IPS-18c (cell line): ENCODE measurements around the gene NKPD1.
"Not testable (repeated sequence)": the region's sequence is repeated elsewhere in the genome, so short reads cannot be mapped to it uniquely, and the experiment has no call there.

ENCODE experiments used
- H3K4me3 ChIP-seq: 2 replicates; pipeline ENCODE4 v1.7.0; 2013; ENCODE audit warnings: low read depth, mild to moderate bottlenecking, low read length, moderate library complexity; ENCODE audit not compliant: insufficient read depth
- H3K9me3 ChIP-seq: one replicate; pipeline ENCODE4 v1.6.1; 2013; ENCODE audit warnings: mild to moderate bottlenecking, low read length, moderate library complexity; ENCODE audit not compliant: control insufficient read depth, insufficient read depth

The NKPD1 gene

DNA sequence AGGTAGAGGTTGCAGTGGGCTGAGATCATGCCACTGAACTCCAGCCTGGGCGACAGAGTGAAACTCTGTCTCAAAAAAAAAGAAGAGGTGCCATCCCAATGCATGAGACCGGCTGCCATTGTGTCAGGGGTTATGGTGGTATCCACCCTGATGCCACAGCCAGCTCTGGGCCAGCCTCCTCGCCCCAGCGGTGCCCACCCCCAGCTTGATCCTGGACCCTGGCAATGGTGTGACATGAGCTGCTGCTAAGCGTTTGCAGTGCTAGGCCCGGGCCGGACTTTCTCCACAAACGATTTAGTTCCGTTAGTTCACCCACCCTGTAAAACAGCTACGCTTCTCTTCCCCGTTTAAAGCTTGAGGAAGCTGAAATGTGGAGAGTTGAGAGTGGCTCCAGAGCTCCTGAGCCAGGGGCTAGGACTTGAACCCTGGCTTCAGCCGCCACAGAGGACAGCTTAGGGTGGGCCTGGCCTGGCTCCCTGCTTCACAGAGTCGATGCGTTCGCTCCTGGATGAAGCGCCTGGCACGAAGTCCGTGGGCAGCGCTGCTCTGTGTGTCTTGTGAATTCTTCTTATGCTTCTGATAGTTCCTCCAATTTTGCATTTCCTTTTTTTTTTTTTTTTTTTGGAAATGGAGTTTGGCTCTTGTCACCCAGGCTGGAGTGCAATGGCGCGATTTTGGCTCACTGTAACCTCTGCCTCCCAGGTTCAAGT lies 25.5 kb downstream of the NKPD1 start:
- no peak overlapping the region for H3K4me3 ChIP-seq
- no peaks in the 10 kb centered on the region for H3K9me3 ChIP-seq

DNA sequence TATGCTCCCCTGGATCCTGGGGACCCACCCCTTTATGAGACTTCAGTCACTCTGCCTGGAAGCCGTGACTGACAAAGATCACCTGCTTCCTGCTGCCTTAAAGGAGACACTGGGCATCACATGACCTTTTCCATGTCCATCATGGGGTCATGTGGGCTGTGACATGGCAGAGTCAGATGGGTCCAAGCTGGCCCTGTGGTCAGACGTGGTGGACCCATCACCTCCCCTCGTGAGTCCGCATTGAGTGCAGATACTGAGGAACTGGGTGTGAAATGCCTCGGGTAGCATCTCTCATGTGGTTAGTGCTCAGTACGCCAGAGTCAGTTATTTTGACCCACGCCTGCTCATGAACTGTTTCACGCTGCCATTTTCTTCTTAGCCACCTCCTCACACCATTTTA lies 27.1 kb downstream of the NKPD1 start:
- no peak overlapping the region for H3K4me3 ChIP-seq
- H3K9me3 ChIP-seq = no peaks in the 10 kb centered on the region

DNA sequence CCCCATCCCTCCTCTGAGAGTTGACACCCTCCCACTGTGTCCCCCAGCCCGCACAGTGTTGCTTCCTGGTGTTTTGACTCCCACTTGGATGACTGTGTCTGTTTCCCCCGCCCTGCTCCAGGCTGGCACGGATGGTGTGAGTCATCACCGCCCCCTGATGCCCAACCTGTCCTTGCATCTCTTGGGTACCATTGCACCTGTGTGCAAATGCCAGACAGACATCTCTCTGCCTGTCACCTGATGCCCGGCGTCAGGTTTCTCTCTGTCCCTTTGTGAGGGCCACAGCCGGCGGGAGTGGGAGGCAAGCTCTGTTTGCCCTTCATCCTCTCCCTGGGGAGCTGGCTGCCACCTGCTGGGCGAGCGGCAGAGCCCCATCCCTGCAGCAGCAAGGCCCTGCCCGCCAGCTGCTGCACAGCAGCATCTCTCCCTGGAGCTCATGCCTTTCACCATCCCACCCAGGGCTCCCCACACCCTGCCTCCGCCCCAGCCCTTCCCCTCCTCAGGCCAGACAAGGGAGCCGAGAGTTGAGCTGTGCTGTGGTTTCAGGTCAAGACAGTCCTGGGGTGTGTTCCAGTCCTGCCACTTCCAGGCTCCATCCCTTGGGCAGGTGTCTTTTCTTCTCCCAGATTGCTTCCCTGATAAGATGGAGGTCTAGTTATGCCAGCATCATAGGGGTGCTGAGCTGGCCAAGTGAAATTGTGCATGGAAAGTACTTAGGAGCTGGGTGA lies 29.7 kb downstream of the NKPD1 start:
- Histone ChIP-seq H3K4me3 (no peak overlapping the region), H3K9me3 (no peaks in the 10 kb centered on the region)

DNA sequence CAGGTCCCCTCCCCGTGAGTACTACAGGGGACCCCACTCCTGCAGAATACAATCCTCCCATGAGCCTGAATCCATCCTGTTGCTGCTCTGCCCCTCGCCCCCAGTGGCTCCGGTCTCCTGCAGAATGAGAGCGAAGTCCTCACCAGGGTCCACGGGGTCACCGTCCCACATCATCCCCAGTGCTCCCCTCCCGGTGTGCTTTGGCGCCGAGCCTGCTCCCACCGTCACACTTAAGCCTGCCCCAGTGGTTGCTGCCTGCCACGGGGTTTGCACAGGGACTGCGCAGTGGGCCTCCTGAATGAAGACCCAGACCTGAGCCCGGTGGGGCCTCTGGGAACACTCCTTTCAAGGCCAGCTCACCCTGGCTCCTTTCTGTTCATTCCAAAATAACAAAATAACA lies 30.5 kb downstream of the NKPD1 start:
- Histone ChIP-seq H3K4me3 (no peak overlapping the region), H3K9me3 (no peaks in the 10 kb centered on the region)

DNA sequence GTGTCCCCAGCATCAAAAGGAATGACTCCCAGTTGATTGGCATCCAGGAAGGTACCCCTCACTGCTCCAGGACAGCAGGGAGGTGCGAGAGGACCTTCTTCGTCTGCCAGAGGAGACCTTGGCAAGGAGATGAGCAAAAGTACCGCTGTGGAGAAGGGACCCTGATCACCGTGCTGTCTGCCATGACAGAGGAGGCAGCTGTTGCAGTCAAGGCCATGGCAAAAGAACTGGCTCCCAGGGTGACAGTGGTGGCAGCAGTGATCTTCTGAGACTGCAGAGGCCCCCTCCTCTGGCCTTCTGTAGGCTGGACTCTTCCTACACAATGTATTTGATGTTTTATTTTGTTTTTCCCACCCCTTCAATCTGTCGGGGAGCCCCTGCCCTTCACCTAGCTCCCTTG lies 32.0 kb downstream of the NKPD1 start:
- Histone ChIP-seq H3K4me3 (no peak overlapping the region), H3K9me3 (no peaks in the 10 kb centered on the region)

DNA sequence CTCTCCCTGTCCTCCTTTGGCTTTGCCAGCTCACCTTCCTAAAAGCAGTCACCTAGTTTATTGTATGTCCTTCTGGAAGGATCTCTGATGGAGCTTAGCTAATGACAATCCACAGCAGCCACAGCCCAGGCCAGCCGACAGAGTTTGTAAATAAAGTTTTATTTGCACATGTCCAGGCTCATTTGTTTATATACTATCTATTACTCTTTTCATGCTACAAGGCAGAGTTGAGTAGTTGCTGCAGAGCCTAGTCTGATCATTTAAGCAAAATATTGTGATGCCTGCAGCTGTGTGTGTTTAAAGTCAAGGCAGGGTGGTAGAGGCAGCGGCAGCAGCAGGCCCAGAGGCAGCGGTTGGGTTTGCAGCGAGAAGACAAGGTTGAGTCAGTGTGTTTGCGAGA lies 32.6 kb downstream of the NKPD1 start:
- no peaks in the 10 kb centered on the region for H3K9me3 ChIP-seq
- no peak overlapping the region for H3K4me3 ChIP-seq

DNA sequence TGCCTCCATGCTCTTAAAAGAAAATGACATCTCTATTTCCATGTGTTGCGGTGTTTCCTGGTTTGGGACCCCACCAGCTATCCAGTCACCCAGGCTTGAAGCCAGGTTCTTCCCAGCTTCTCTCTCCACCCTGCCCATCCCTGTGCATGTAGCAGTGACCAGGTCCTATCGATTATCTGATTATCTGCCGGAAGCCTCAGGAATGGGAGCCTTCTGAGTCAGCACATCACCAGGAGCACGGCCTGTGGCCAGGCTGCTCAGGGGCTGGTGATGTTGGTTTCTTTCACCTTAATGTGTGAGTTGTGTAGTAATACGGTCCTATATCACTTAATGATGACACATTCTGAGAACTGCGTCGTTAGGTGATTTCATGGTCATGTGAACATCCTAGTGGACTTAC lies 34.1 kb downstream of the NKPD1 start:
- no peak overlapping the region for H3K4me3 ChIP-seq
- H3K9me3 ChIP-seq = no peaks in the 10 kb centered on the region

DNA sequence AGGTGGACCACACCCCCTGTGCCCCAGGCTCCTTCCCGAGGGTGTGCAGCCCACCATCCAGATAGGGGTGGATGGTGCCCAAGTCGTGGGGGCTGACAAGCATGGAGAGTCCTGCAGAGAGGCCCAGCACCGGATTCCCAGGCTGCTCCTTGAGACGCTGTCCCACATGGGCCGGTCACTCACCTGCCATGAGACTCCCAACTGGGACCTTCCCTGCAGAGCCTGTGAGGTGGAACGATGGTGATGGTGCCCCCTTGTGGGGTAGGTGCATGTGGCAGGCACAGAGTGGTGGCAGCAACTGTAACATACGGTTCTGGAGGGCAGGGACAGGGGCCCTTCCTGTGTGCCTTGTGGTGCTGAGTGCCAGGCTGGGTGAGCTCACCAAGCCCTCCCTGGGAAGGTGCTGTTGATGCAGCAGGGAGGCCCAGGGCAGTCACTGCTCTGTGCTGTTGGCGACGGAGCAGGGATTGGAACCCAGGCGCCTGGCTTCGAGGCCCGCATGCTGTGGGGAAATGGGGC lies 34.7 kb downstream of the NKPD1 start:
- Histone ChIP-seq H3K9me3 (no peaks in the 10 kb centered on the region), H3K4me3 (no peak overlapping the region)

DNA sequence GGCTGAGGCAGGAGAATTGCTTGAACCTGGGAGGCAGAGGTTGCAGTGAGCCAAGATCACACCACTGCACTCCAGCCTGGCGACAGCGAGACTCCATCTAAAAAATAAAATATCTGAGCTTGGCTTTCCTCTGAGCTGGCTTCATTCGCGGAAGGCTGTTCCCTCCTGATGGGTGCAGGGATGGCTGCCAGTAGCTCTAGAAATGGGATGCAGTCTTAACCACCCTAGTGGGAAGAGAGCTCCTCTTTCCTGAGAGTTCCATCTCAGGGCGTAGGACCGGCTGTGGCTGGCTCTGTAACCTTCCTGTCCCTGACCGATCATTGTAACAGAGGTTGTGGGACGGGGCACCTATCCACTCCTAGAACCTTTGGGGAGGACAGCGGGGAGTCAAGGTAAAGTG lies 35.4 kb downstream of the NKPD1 start:
- Histone ChIP-seq H3K4me3 (no peak overlapping the region), H3K9me3 (no peaks in the 10 kb centered on the region)

DNA sequence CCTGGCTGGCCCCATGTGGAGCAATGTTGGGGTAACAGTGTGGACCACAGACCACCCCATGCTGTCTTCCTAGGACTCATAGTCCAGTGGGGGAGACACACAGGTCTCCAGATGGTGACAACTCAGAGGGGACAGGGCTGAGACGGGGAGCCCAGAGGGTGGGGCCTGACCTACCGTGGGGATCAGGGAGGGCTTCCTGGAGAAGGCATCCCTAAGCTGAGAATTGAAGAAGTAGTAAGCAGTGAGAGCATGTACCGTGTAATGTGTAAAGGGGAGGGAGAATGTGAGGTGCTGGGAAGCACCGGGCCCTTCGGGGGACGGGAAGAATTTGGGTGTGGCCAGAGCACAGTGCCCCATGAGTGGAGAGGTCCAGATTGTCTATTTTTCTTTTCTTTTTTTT lies 36.8 kb downstream of the NKPD1 start:
- no peak overlapping the region for H3K4me3 ChIP-seq
- H3K9me3 ChIP-seq = no peaks in the 10 kb centered on the region

DNA sequence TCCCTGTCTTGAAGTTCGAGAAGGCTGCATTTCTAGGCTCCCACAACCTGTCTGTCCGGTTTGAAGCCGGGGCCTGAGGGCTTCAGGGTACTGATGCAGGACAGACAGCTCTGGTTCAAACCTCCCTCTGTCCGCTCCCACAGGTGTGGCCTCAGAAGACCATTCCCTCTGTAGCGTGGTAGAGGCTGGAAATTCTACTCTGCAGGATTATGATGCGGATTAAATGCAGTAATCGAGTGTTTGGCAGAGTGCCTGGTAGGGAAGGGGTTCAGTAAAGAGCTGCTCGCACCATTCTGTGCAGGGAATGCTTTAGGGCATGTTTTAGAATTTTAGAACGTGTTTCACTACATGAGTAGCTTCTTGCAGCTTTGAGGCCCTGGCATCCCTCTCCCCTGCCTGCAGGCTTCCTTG lies 37.3 kb downstream of the NKPD1 start:
- Histone ChIP-seq H3K4me3 (no peak overlapping the region), H3K9me3 (no peaks in the 10 kb centered on the region)

DNA sequence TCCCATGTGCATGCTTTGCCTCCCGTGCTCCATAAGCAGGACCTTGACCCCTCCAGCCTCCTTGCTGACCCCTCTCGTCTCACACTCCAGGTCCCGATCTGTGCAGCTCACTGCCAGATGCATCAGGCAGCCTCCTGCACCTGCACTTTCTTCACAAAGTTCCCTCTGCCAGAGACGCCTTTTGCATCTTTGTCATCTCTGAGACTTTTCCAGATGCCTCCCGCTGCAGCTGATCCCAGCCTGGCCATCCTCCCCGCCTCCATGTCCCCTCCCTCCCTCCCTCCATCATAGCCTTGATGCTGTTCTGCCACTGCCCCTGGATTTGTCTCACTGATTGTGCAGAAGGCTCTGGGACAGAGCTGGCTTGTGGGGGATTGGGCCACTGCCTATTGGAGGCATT lies 38.0 kb downstream of the NKPD1 start:
- H3K9me3 ChIP-seq = no peaks in the 10 kb centered on the region
- no peak overlapping the region for H3K4me3 ChIP-seq

DNA sequence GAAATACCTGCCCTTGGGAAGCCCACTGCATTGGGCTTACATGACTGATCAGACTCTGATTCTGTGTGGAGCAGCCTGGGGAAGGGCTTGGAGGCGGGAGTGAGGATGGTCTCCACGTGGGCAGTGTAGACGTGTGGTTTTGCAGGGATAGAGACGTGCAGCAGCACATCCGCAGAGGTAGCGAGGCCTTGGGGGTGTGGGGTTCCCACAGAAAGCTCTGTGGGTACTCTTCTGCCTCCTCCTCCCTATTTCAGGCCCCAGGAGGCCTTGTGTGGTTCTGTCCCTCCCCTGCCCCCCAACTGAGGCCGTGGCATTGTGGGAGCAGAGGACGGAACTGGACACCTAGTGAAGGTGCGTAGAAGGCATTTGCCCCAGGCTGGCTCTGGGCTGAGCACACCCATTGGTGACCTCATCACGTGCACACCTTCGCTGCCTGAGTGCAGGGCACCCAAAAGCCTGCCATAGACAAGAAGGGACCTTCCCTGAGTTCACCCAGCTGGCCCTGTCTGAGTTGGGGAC lies 38.9 kb downstream of the NKPD1 start:
- no peak overlapping the region for H3K4me3 ChIP-seq

DNA sequence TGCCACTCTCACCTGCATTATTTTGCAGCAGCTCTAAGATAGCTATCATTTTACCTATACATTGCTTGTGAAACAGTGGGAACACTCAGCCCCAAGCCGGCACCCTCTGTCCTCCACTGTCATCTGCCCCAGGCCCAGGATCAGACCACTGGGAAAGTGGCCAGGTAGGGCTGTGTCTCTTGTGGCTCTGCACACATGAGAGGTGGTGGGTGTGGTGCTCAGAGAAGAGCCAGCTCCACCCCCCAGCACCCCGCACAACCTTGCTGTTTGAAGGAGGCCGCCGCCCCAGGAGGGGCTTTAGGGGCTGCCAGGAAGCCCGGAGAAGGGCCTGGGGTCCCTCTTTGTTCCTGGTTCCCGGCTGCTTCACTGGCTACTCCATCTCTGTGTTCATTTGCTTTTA lies 41.2 kb downstream of the NKPD1 start:
- no peak overlapping the region for H3K4me3 ChIP-seq

More for the DNA sequence above, 38.9 kb downstream of the NKPD1 start:
- no peaks in the 10 kb centered on the region for H3K9me3 ChIP-seq

DNA sequence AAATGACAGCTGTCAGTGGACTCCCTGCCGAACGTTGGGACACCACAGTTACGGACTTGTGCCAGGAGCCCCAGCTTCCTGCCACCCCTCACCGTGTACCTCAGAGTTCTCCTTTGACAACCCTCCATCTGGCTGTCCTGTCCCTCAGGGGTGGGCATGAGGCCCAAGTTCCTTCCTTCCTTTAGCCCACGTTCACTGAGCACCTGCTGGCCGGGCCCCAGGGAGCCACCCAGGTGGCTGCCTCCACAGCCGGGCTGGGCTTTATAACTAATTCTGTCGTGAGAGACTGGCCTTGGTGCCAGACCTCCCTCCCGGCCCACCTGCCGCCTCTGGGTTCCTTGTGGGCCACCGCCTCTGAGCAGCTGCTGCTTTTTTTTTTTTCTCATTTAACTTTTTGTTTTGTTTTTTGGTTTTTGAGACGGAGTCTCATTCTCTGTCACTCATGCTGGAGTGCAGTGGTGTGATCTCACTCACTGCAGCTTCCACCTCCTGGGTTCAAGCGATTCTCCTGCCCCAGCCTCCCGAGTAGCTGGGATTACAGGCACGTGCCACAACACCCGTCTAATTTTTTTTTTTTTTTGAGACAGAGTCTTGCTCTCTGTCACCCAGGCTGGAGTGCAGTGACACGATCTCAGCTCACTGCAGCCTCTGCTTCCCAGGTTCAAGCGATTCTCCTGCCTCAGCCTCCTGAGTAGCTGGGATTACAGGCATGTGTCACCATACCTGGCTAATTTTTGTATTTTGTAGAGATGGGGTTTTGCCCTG lies 42.0 kb downstream of the NKPD1 start:
- not testable (repeated sequence) for H3K4me3 ChIP-seq, H3K9me3 ChIP-seq

More for the DNA sequence above, 41.2 kb downstream of the NKPD1 start:
- no peaks in the 10 kb centered on the region for H3K9me3 ChIP-seq

DNA sequence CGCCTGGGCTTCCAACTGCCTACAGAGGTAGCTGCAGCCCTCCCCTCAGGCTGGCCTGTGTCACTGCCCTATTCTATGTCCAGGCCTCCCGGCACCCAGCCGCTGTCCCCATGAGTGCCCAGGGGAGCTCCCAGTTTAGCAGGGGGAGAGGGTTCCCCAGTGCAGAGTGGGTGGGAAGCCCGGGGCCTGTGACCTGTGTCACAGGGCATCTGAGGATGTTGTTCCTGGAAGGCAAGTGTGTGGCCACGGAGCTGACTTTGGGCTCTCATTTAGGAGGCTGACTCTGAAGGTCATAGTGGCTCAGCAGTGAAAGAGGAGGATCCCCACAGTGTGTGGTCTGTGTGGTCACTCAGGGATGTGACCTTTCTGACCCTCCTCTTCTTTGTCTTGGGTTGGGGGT lies 42.7 kb downstream of the NKPD1 start:
- no peak overlapping the region for H3K4me3 ChIP-seq
- H3K9me3 ChIP-seq = no peaks in the 10 kb centered on the region

DNA sequence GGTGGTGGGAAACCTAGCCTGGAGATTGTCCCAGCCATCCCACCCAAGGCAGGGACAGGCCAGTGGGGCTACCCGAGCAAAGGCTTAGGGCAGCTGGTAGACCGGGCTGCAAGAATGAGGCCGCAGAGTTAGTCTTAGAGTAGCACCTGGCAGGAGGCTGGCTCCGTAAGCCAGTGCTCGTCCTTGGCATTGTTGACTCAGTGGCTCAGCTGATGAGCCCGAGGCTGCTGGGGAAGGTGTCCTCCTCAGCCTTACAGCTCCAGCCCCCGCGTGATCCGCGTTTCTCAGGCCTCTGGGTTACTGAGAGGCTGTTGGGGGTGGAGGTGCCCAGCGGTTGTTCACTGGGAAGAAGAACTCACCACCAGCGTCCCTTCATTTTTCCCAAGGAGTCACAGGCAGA lies 43.1 kb downstream of the NKPD1 start:
- H3K4me3 ChIP-seq = no peak overlapping the region
- H3K9me3 ChIP-seq = no peaks in the 10 kb centered on the region

DNA sequence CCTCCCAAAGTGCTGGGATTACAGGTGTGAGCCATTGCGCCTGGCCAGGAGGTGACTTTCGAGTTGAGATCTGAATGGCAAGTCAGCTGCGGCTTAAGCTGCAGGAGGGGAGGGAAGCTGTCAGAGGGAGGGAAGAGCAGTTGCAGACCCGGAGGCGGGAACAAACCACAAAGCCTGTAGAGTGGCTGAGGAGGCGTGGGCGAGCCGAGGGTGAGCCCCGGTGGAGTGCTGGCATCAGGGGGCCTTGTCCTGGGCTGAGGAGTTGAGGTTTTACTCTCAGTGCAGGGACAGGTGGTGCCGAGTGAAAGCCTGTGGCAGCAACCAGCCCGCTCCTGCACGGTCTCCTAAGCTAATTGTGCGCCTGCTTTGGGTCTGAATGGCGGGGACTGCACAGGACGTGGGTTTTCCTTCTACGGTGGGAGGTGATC lies 43.6 kb downstream of the NKPD1 start:
- no peaks in the 10 kb centered on the region for H3K9me3 ChIP-seq
- no peak overlapping the region for H3K4me3 ChIP-seq
